Ovary (tissue), 9 donors: ENCODE results near the gene SEMA4G. TPM values are rescaled to one million over a fixed set of nuclear protein-coding genes. Genes with fewer than 3 reads are reported as not detected.

ENCODE experiments used
- DNase-seq, 5 donors: peaks; one replicate each; pipeline ENCODE4 v3.0.0-alpha.2; 2019 to 2020
- H3K27ac ChIP-seq, 2 donors: fragments of 200-600 bp; one replicate each; pipeline versions ENCODE4 v1.5.1 to v1.8.0; 2019 to 2022
- H3K27me3 ChIP-seq: fragments of 200-600 bp; one replicate; pipeline ENCODE4 v1.8.0; 2022
- H3K36me3 ChIP-seq: fragments of 200-600 bp; sonication (generic); one replicate; pipeline ENCODE4 v1.5.1; 2019
- H3K4me1 ChIP-seq: one replicate; pipeline ENCODE4 v1.8.1; 2013; ENCODE audit warnings: mild to moderate bottlenecking, moderate library complexity; ENCODE audit not compliant: insufficient read depth
- H3K4me3 ChIP-seq: fragments of 200-600 bp; sonication (generic); one replicate; pipeline ENCODE4 v1.5.1; 2017
- H3K9me3 ChIP-seq, 2 donors: fragments of 200-600 bp in 1 of 2; sonication (generic) in 1 of 2; one replicate each; pipeline versions ENCODE4 v1.5.1 to v1.8.1; 2013 to 2019; ENCODE audit warnings: mild to moderate bottlenecking in 1 of 2, moderate library complexity in 1 of 2
- EP300 ChIP-seq: sonication (generic); formaldehyde crosslinking; IDR thresholded peaks from one replicate; pipeline ENCODE4 v1.6.1; 2017; ENCODE audit warnings: antibody characterized with exemption
- POLR2A ChIP-seq: fragments of 450-650 bp; IDR thresholded peaks from one replicate; pipeline ENCODE4 v1.6.1; 2017; ENCODE audit warnings: antibody characterized with exemption, mild to moderate bottlenecking, moderate library complexity
- WGBS, 3 donors: extraction: QIAGEN DNeasy Blood & Tissue Kit in 1 of 3; methylation state at CpG; one replicate each; pipeline versions ENCODE4 v1.1.5 to v1.1.7; 2013 to 2017; 5-methylcytosine and 5-hydroxymethylcytosine counted together
- intact Hi-C, 4 donors: fragments of 100-400 bp; cut with DNase I; formaldehyde crosslinking; loops; one replicate each; pipeline versions ENCODE4 v1.11.0 to v1.15.1; 2022 to 2023
- polyA plus RNA-seq, 2 donors: library from polyadenylated mRNA; stranded (reverse); fragments of 200-250 nt in 1 of 2; fragments of 350-450 nt in 1 of 2; fragmentation: Illumina TruSeq in 1 of 2; extraction: RNeasy Lipid Tissue Mini Kit (QIAGEN cat#74804) in 1 of 2; gene quantifications; one replicate each; pipeline ENCODE4 v1.2.3, GENCODE V29; 2013 to 2014
- total RNA-seq, 7 donors: library from RNA; depleted of rRNA in 2 of 7; stranded (reverse); fragments of >200 nt in 2 of 7; fragmentation: NEBNext Ultra II Directional in 3 of 7; extraction: Animal tissue kit (Norgen Biotek cat#: 25700) in 3 of 7; gene quantifications; one replicate each; pipeline versions ENCODE4 v1.1.0 to v1.2.4, GENCODE V29; 2016 to 2023
- TF ChIP-seq, protein P1 (sequence below), 3 donors: fragments of 450-650 bp in 2 of 3; fragments of 200-600 bp in 1 of 3; IDR thresholded peaks; one replicate each; pipeline versions ENCODE4 v1.5.1 to v1.8.0; 2016 to 2022; ENCODE audit warnings: antibody characterized with exemption in 3 of 3, mild to moderate bottlenecking in 1 of 3
- donor health status: DM: no; HTN: no; CAD: no; lungs with moderate emphysema.
- donor health status: DM: no; HTN: no; CAD: no.
- donor health status: Bipolar disorder and iron deficiency.
- donor health status: DM: yes; HTN: yes; CAD: no.
- donor health status: DM: no; HTN: no; CAD: no.
- donor health status: DM: yes; HTN: yes; CAD: no.

Gene SEMA4G
- total and polyA plus RNA-seq, 9 donors: 5.9 to 25.5 (median 13.1) TPM

DNA sequence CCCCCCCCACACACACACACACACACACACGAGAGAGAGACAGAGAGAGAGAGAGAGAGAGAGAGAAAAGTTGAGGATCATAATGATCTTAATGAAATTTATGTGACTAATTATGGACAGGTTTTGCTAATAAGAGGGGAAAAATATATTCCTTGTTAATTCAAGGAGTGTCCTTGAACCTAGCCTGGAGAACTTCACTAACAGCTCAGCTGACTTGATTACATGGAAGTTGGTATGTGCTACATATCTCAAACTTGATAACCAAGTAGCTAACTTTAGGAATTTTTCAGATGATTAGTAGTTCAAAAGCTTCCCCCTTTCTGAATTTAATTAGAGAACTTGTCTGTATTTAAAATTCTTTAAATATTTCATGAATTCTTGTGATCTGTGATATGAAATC lies 41.3 kb upstream of the SEMA4G start:
- no peak overlapping the region for H3K27ac ChIP-seq
- 0 to 24% (median 6%) methylated on average over 1 of the region's 1 CpG for WGBS, 3 donors
- DNase-seq: no peak
- H3K4me1 ChIP-seq: no peaks in the 10 kb centered on the region
- H3K9me3 ChIP-seq: no peaks in the 10 kb centered on the region
- H3K27me3 ChIP-seq: no peaks in the 10 kb centered on the region
- H3K36me3 ChIP-seq: no peaks in the 10 kb centered on the region
- intact Hi-C loops: no loop called here
- TF ChIP-seq, protein P1, sequence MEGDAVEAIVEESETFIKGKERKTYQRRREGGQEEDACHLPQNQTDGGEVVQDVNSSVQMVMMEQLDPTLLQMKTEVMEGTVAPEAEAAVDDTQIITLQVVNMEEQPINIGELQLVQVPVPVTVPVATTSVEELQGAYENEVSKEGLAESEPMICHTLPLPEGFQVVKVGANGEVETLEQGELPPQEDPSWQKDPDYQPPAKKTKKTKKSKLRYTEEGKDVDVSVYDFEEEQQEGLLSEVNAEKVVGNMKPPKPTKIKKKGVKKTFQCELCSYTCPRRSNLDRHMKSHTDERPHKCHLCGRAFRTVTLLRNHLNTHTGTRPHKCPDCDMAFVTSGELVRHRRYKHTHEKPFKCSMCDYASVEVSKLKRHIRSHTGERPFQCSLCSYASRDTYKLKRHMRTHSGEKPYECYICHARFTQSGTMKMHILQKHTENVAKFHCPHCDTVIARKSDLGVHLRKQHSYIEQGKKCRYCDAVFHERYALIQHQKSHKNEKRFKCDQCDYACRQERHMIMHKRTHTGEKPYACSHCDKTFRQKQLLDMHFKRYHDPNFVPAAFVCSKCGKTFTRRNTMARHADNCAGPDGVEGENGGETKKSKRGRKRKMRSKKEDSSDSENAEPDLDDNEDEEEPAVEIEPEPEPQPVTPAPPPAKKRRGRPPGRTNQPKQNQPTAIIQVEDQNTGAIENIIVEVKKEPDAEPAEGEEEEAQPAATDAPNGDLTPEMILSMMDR (IDR thresholded peaks at IDR 0.05): no peak
- TF ChIP-seq EP300: no peak
- no peak for TF ChIP-seq POLR2A
- H3K4me3 ChIP-seq: no peak overlapping the region

DNA sequence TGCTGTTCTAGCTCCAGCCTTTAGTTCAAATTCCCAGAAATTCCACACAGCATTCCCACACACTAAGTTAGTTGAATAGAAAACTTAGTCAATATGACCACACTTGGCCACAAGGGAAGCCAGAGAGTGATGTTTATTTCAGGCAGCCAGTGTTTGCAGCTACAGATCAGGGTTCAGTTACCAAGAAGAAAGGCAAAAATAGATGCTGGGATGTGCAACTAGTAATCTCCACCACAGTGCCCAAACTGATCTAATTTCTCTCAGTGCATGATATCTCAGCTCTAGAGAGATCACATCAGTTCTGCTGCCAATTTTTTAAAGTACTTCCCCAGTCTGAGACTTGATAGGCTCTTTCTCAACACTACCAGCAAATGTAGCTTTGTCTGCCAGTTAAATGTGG lies 38.9 kb upstream of the SEMA4G start:
- DNase-seq: no peak
- Histone ChIP-seq H3K27ac (no peak overlapping the region), H3K4me3 (no peak overlapping the region), H3K9me3 (no peaks in the 10 kb centered on the region), H3K4me1 (no peaks in the 10 kb centered on the region), H3K36me3 (no peaks in the 10 kb centered on the region), H3K27me3 (no peaks in the 10 kb centered on the region)
- intact Hi-C loops: no loop called here
- TF ChIP-seq POLR2A (no peak), EP300 (no peak)
- TF ChIP-seq, protein P1 (IDR thresholded peaks at IDR 0.05): no peak

DNA sequence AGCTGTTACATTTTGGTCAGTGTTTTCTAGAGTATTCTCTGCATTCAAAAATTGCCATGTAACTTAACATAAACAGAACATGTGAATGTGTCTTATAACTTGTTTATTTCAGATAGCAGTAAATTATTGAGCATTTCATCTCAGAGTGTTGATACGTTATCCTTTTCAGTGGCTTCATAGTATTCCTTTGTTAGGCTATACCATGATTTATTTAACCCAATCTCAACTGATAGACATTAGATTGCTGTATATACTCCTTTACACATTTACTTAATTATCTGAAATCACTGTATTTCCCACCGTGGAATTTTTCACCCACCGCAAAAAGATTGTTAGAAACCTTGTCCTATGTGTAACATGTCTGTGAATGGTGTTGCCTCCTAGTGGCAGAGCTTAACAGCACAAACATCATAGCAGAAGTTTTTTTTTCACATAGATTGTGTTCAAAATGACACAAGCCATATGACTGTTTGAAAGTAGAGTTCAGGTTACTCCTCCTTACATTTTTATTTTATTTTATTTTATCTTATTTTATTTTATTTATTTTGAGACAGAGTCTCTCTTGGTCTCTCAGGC lies 35.1 kb upstream of the SEMA4G start:
- H3K27me3 ChIP-seq: no peaks in the 10 kb centered on the region
- no peak overlapping the region for H3K27ac ChIP-seq
- 93 to 96% (median 94%) methylated on average over 3 of the region's 3 CpGs for WGBS, 3 donors
- H3K4me3 ChIP-seq: no peak overlapping the region
- no peak for TF ChIP-seq EP300
- TF ChIP-seq POLR2A: no peak
- TF ChIP-seq, protein P1 (IDR thresholded peaks at IDR 0.05): peak in 1 of 3 donors; percentile 11
- DNase-seq: no peak
- H3K36me3 ChIP-seq: no peaks in the 10 kb centered on the region
- intact Hi-C loops: no loop called here
- no peaks in the 10 kb centered on the region for H3K4me1 ChIP-seq
- H3K9me3 ChIP-seq: no peaks in the 10 kb centered on the region

DNA sequence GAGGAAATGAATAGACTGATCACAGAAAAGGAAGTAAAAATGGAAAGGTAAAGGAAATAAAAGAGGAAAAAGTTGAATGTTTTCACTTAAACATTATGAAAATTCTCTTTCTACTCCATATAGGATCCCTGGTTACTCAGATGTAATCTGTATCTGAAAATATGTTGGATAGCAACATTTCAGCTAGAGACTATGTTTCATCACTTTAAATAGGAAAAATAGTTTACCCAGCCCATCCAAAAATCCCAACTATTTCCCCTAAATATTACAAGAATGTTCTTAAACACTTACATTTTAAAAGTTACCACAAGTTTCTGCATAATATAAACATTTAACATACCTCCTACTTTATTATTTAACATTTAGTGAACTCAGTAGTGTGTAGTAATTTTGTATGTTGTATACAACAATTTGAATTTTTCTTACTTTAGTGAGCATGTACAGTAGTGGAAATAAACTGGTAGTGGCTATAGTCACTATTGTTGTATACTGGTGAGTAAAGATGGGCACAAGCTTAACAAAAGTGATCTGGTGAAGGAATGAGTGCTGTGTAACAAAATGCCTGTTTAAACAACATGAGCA lies 29.4 kb upstream of the SEMA4G start:
- no peak for DNase-seq
- no peak overlapping the region for H3K4me3 ChIP-seq
- intact Hi-C loops: no loop called here
- no peaks in the 10 kb centered on the region for H3K9me3 ChIP-seq
- H3K27me3 ChIP-seq: no peaks in the 10 kb centered on the region
- H3K27ac ChIP-seq: no peak overlapping the region
- no peaks in the 10 kb centered on the region for H3K4me1 ChIP-seq
- H3K36me3 ChIP-seq: no peaks in the 10 kb centered on the region
- no peak for TF ChIP-seq EP300
- TF ChIP-seq POLR2A: no peak
- TF ChIP-seq, protein P1 (IDR thresholded peaks at IDR 0.05): no peak
